ENCODE measurements around the gene STMND1.

The STMND1 gene

DNA sequence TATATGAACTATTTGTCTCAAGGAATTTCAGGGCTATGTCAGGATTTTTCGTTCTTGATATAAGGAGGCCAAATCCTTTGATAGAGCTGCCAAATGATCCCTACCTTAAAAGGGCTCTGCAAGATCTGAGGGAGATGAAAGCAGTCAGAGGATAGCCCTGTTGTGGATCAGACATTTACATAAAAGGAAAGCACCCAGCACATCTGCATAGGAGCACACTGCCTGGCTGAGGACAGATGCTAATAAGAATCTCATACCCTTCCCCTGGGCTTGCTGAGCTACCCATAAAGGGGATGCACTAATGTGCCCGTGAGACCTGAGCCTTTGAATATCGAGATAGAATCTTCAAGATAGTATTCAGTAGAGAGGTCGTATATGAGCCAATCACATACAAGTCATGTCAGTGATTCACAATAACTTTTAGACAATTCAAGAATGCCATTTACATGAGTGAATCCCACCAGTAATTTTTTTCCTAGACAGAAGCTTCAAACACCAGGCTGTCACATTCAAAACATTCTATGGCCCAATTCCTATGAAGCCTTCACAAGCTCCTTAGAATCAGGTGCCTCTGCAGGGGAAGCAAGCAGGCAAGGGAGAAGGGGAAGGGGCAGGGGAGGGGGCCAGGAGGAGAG lies 71.1 kb downstream of the STMND1 start:
- DNase-seq (ENCODE audit: low read depth), result no peak
- H3K4me3 ChIP-seq (ENCODE audit: low read length), result no peak overlapping the region
- TF ChIP-seq, protein P1, sequence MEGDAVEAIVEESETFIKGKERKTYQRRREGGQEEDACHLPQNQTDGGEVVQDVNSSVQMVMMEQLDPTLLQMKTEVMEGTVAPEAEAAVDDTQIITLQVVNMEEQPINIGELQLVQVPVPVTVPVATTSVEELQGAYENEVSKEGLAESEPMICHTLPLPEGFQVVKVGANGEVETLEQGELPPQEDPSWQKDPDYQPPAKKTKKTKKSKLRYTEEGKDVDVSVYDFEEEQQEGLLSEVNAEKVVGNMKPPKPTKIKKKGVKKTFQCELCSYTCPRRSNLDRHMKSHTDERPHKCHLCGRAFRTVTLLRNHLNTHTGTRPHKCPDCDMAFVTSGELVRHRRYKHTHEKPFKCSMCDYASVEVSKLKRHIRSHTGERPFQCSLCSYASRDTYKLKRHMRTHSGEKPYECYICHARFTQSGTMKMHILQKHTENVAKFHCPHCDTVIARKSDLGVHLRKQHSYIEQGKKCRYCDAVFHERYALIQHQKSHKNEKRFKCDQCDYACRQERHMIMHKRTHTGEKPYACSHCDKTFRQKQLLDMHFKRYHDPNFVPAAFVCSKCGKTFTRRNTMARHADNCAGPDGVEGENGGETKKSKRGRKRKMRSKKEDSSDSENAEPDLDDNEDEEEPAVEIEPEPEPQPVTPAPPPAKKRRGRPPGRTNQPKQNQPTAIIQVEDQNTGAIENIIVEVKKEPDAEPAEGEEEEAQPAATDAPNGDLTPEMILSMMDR (IDR thresholded peaks at IDR 0.05; ENCODE audit: insufficient read depth, low read depth, low read length, missing control alignments), result no peak

DNA sequence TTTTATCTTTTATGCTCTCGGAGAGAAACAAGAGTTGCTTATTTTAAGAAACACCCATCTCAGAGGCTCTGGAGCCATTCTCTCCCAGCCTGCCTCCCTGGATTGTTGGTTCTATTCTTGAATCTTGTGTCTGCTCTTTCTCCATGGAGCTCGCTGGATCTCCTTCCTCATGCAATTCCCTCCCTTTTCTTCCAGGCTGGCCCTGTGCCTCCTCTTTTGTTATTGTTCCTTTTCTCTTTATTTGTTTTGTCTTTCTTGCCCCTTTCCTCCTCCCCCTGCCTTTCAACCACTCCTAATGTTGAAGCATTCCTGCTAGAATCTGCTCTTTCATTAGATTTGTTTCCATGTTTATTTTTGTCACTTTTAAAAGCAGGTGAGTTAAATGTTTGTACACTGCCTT lies 76.5 kb downstream of the STMND1 start:
- H3K4me3 ChIP-seq (ENCODE audit: low read length), result no peak overlapping the region
- TF ChIP-seq, protein P1 (IDR thresholded peaks at IDR 0.05; ENCODE audit: insufficient read depth, low read depth, low read length, missing control alignments), result no peak
- DNase-seq (ENCODE audit: low read depth), result no peak

DNA sequence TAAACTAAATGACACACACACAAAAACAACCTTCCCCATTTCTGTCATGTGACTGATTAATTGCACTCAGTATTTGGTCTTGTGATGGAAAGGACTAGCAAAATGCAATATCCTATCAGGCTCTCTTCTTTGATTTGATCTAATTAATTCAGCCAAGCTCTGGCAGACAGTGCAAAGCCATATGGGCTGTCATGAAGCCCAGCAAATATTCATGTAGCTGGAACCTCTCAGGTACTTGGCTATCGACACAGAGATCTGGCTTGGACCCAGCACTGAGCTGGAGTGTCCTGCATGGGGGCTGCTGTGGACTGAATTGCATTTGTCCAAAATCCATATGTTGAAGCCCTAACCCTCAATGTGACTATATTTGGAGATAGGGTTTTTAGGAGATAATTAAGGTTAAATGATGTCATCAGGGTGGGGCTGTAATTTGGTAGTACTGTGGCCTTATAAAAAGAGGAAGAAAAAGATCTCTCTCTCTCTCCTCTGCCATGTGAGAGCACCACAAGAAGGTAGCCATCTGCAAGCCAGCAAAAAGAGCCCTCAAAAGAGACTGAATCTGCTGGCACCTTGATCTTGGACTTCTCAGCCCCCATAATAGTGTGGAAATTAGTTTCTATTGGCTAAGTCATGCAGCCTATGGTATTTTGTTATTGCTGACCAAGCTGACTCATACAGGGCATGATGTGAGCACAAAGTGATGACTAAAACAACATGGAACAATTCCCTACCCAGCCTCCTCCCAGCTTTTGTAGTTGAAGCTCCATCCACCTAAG lies 77.1 kb downstream of the STMND1 start:
- TF ChIP-seq, protein P1 (IDR thresholded peaks at IDR 0.05; ENCODE audit: insufficient read depth, low read depth, low read length, missing control alignments), result no peak
- no peak overlapping the region for H3K4me3 ChIP-seq (ENCODE audit: low read length)
- peak; percentile 84 for DNase-seq (ENCODE audit: low read depth)

DNA sequence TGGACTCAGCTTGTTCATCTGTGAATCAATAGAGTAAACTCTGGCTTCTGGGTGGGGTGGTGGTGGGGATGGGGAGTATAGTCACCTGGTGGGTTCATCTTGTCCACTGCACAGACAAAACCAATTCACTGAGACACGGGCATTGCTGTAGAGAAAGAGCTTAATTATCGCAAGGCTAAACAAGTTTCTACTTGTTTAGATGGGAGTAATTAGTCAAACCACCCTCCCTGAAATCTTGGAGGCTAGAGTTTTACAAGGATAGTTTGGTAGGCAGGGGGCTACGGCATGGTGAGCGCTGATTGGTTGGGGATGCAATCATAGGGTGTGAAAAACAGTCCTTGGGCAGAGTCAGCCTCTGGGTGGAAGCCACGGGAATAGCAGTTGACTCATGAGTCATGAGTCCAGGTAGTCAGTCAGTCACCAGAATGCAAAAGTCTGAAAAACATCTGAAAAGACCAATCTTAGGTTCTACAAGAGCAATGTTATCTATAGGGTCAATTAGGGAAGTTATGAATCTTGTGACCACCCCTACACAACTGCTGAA lies 77.8 kb downstream of the STMND1 start:
- TF ChIP-seq, protein P1 (IDR thresholded peaks at IDR 0.05; ENCODE audit: insufficient read depth, low read depth, low read length, missing control alignments), result no peak
- H3K4me3 ChIP-seq (ENCODE audit: low read length), result no peak overlapping the region
- peak; percentile 66 for DNase-seq (ENCODE audit: low read depth)
